ENCODE data around the gene BABAM2. TPM values are rescaled to one million over a fixed set of nuclear protein-coding genes. Genes with fewer than 3 reads are reported as not detected.

Gene BABAM2
- total and polyA plus RNA-seq, 2 experiments from 2014 or later: 17.8 to 21.5 TPM

GRCh38 chr2:27871802-27872201 is 18.7 kb upstream of the BABAM2 start:
- Mint-ChIP-seq H3K27ac (no peak overlapping the region), H3K36me3 (ENCODE audit: low read depth) (no peaks in the 10 kb centered on the region), H3K27me3 (ENCODE audit: insufficient read depth, low read depth, poor library complexity) (no peaks in the 10 kb centered on the region), H3K4me3 (no peak overlapping the region), H3K4me1 (no peaks in the 10 kb centered on the region), H3K9me3 (peaks cover 5% of the 10 kb centered on the region; the same call in 2 of the 3 replicates)
- H3F3A ChIP-seq (replicated peaks; ENCODE audit: low read depth): no peaks in the 10 kb centered on the region
- H4K20me1 ChIP-seq (replicated peaks; ENCODE audit: insufficient read depth): no peaks in the 10 kb centered on the region
- H3K4me3 ChIP-seq: no peak overlapping the region
- TF ChIP-seq EZH2phosphoT487 (IDR thresholded peaks at IDR 0.05; ENCODE audit: unreplicated experiment) (no peak), CTCF (conservative IDR thresholded peaks at IDR 0.05; ENCODE audit: low read depth in 2 of 2) (no peak), CREB1 (CRISPR knock-in tag; IDR thresholded peaks at IDR 0.05; ENCODE audit: low read depth) (no peak), POLR2AphosphoS5 (IDR thresholded peaks at IDR 0.05; ENCODE audit: low read depth) (no peak), NANOG (IDR thresholded peaks at IDR 0.05; ENCODE audit: borderline replicate concordance) (no peak), ZNF462 (CRISPR knock-in tag; IDR thresholded peaks at IDR 0.05) (no peak), STAT1 (IDR thresholded peaks at IDR 0.05; ENCODE audit: unreplicated experiment) (no peak), JUNB (IDR thresholded peaks at IDR 0.05; ENCODE audit: unreplicated experiment) (no peak), ETS1 (IDR thresholded peaks at IDR 0.05) (no peak), ZNF331 (CRISPR knock-in tag; IDR thresholded peaks at IDR 0.05; ENCODE audit: low read depth) (no peak), REST (IDR thresholded peaks at IDR 0.05; ENCODE audit: unreplicated experiment) (no peak), EZH2 (IDR thresholded peaks at IDR 0.05; ENCODE audit: low read depth, unreplicated experiment) (no peak), ZNF114 (CRISPR knock-in tag; IDR thresholded peaks at IDR 0.05) (no peak)
- H3K27ac ChIP-seq (ENCODE audit: low read depth): no peak overlapping the region
- no peaks in the 10 kb centered on the region for H3K36me3 ChIP-seq (ENCODE audit: insufficient read depth)
- DNase-seq (ENCODE audit: low spot score): peak; percentile 2
- no peaks in the 10 kb centered on the region for H3K79me2 ChIP-seq (replicated peaks; ENCODE audit: insufficient read depth)
- no peak overlapping the region for H2AFZ ChIP-seq
- peak; percentile 78 for ATAC-seq
- no peak overlapping the region for H3K4me2 ChIP-seq
- H3K9me2 ChIP-seq (ENCODE audit: insufficient read depth): 0 out of 2 replicates have a peak, but pooled peaks cover 7% of the 10 kb centered on the region
- no peaks in the 10 kb centered on the region for H3K27me3 ChIP-seq (ENCODE audit: insufficient read depth)
- no peaks in the 10 kb centered on the region for H3K4me1 ChIP-seq (ENCODE audit: insufficient read depth)
